ENCODE data around the gene GTSE1. TPM values are rescaled to one million over a fixed set of nuclear protein-coding genes. Genes with fewer than 3 reads are reported as not detected.

GTSE1 gene
- polyA plus RNA-seq, 1 of the 3 experiments (the other 2 are of a cell fraction), result 12.2 TPM

- H3K27me3 ChIP-seq (ENCODE audit: insufficient read depth), result no peaks in the 10 kb centered on the region
- TF ChIP-seq ELF1 (IDR thresholded peaks at IDR 0.05) (no peak), JUND (IDR thresholded peaks at IDR 0.05) (no peak), PBX3 (IDR thresholded peaks at IDR 0.05) (no peak), MXI1 (IDR thresholded peaks at IDR 0.05; ENCODE audit: low read depth, low read length) (no peak), RAD21 (IDR thresholded peaks at IDR 0.05; ENCODE audit: low read length) (no peak), NRF1 (IDR thresholded peaks at IDR 0.05; ENCODE audit: low read depth, low read length) (no peak), FOXM1 (IDR thresholded peaks at IDR 0.05; ENCODE audit: low read depth) (no peak)
- no peak overlapping the region for H3K27ac ChIP-seq (ENCODE audit: low read depth in 2 of 2, low read length in 1 of 2)
- H3K4me2 ChIP-seq, result no peak overlapping the region
- H3K79me2 ChIP-seq (ENCODE audit: insufficient read depth), result peaks cover 10% of the 10 kb centered on the region; the same call in 1 of the 2 replicates
- no peaks in the 10 kb centered on the region for H3K9me3 ChIP-seq
- H2AFZ ChIP-seq (ENCODE audit: low read depth), result no peak overlapping the region
- H3F3A ChIP-seq (replicated peaks; ENCODE audit: insufficient read depth), result no peaks in the 10 kb centered on the region
- H3K4me1 ChIP-seq (ENCODE audit: control insufficient read depth in 1 of 2, insufficient read depth in 2 of 2, low read depth in 1 of 2, low read length in 1 of 2), result no peaks in the 10 kb centered on the region
- H3K9ac ChIP-seq, result no peak overlapping the region
- ChIA-PET POLR2A (no interaction called here), CTCF (interaction anchor here (0.8 to 1.7 kb wide), 2 partner anchors 17 to 204 kb away, joined by 3 to 7 read pairs; no protein-coding TSS in a partner anchor)
- no peaks in the 10 kb centered on the region for H4K20me1 ChIP-seq (ENCODE audit: insufficient read depth)
- H3K9me2 ChIP-seq, result no peaks in the 10 kb centered on the region
- 92% methylated on average over 21 of the region's 23 CpGs for WGBS (ENCODE audit: low lambda C conversion rate)
- H3K36me3 ChIP-seq (replicated peaks in 1 of 2; ENCODE audit: control insufficient read depth in 1 of 2, insufficient read depth in 2 of 2, low read length in 1 of 2), result peaks cover 5 to 33% of the 10 kb centered on the region in 2 experiments
- no peak overlapping the region for H3K4me3 ChIP-seq (ENCODE audit: low read depth in 2 of 2, low read length in 1 of 2)
- no peak for DNase-seq
These were observed 29.5 kb downstream of the GTSE1 start for GRCh38 chr22:46326066-46326680.

- 96% methylated on average over 11 of the region's 13 CpGs for WGBS (ENCODE audit: low lambda C conversion rate)
- no peak for TF ChIP-seq RCOR1 (IDR thresholded peaks at IDR 0.05; ENCODE audit: low read length)
- TF ChIP-seq PBX3 (IDR thresholded peaks at IDR 0.05), result no peak
- H2AFZ ChIP-seq (ENCODE audit: low read depth), result no peak overlapping the region
- no peaks in the 10 kb centered on the region for H3K9me3 ChIP-seq
- H3K36me3 ChIP-seq (replicated peaks in 1 of 2; ENCODE audit: control insufficient read depth in 1 of 2, insufficient read depth in 2 of 2, low read length in 1 of 2), result peaks cover 5 to 39% of the 10 kb centered on the region in 2 experiments
- no peak for DNase-seq
- H3K4me3 ChIP-seq (ENCODE audit: low read depth in 2 of 2, low read length in 1 of 2), result no peak overlapping the region
- no peaks in the 10 kb centered on the region for H3K27me3 ChIP-seq (ENCODE audit: insufficient read depth)
- H3K4me1 ChIP-seq (ENCODE audit: control insufficient read depth in 1 of 2, insufficient read depth in 2 of 2, low read depth in 1 of 2, low read length in 1 of 2), result no peaks in the 10 kb centered on the region
- H3K9ac ChIP-seq, result no peak overlapping the region
- ChIA-PET CTCF (interaction anchor here (0.7 to 1.7 kb wide), 4 partner anchors 10 to 205 kb away, joined by 3 to 7 read pairs (median 3); no protein-coding TSS in a partner anchor), POLR2A (no interaction called here)
- H3K79me2 ChIP-seq (ENCODE audit: insufficient read depth), result peaks cover under 1% of the 10 kb centered on the region; the same call in 1 of the 2 replicates
- H3K9me2 ChIP-seq, result no peaks in the 10 kb centered on the region
- no peaks in the 10 kb centered on the region for H3F3A ChIP-seq (replicated peaks; ENCODE audit: insufficient read depth)
- no peaks in the 10 kb centered on the region for H4K20me1 ChIP-seq (ENCODE audit: insufficient read depth)
- no peak overlapping the region for H3K4me2 ChIP-seq
- H3K27ac ChIP-seq (ENCODE audit: low read depth in 2 of 2, low read length in 1 of 2), result no peak overlapping the region
These were observed 31.2 kb downstream of the GTSE1 start for GRCh38 chr22:46327691-46328465.
